H1 (cell line): ENCODE measurements around the gene AIF1L. TPM values are rescaled to one million over a fixed set of nuclear protein-coding genes. Genes with fewer than 3 reads are reported as not detected.

ENCODE experiments used
- CBX5 ChIP-seq: fragments of 300-800, 300-1000 bp; sonication (generic); IDR thresholded peaks from 2 replicates; pipeline ENCODE4 v1.7.1; 2016; ENCODE audit warnings: antibody characterized with exemption, low read length, low read depth
- JUN ChIP-seq: IDR thresholded peaks from 2 replicates; pipeline ENCODE4 v1.6.1; 2011; ENCODE audit warnings: low read depth, mild to moderate bottlenecking, improper control_type of control experiment, low read length
- KDM5A ChIP-seq: fragments of 200-600 bp; IDR thresholded peaks from 2 replicates; pipeline ENCODE4 v1.7.1; 2012; ENCODE audit warnings: mild to moderate bottlenecking, low read length, inconsistent platforms, mixed read lengths
- NANOG ChIP-seq: IDR thresholded peaks from 2 replicates; pipeline ENCODE4 v1.6.1; 2011; ENCODE audit warnings: low read length, low read depth, mild to moderate bottlenecking, inconsistent platforms; ENCODE audit not compliant: insufficient read depth, poor library complexity, severe bottlenecking
- SIRT6 ChIP-seq: IDR thresholded peaks from one replicate; pipeline ENCODE4 v1.7.1; 2012; ENCODE audit warnings: low read length, inconsistent platforms
- TBP ChIP-seq: IDR thresholded peaks from 2 replicates; pipeline ENCODE4 v1.6.1; 2011; ENCODE audit warnings: low read depth, low read length, improper control_type of control experiment
- TCF12 ChIP-seq: IDR thresholded peaks from 2 replicates; pipeline ENCODE4 v1.6.1; 2011; ENCODE audit warnings: low read depth, mild to moderate bottlenecking, low read length
- polyA plus RNA-seq, 7 experiments: library from polyadenylated mRNA; depleted of rRNA in 3 of 7; stranded (reverse) in 5 of 7; unstranded in 2 of 7; fragments of >200 nt in 5 of 7; fragments of 200-250 nt in 2 of 7; gene quantifications; 1 replicate in 5 of 7; 2 replicates in 1 of 7; 4 replicates in 1 of 7; pipeline versions ENCODE4 v1.2.1 to v1.2.3, GENCODE V29; 2011 to 2013; ENCODE audit warnings: missing spikeins in 2 of 7, mixed read lengths in 2 of 7
- total RNA-seq: library from RNA; stranded (reverse); fragmentation: NEBNext Ultra II Directional; extraction: Animal tissue kit (Norgen Biotek cat#: 25700); gene quantifications from 2 replicates; pipeline ENCODE4 v1.2.1, GENCODE V29; 2021
- TF ChIP-seq, protein P1 (sequence below): fragments of 300-600 bp; sonication (generic); IDR thresholded peaks from 2 replicates; pipeline ENCODE4 v1.7.1; 2012; ENCODE audit warnings: low read length, moderate library complexity, mild to moderate bottlenecking, inconsistent platforms; ENCODE audit not compliant: insufficient replicate concordance
- TF ChIP-seq, protein P2 (sequence below): IDR thresholded peaks from 2 replicates; pipeline ENCODE4 v1.6.1; 2011; ENCODE audit warnings: low read depth, mild to moderate bottlenecking, low read length; ENCODE audit not compliant: insufficient read depth
- TF ChIP-seq, protein P3 (sequence below): IDR thresholded peaks from 2 replicates; pipeline ENCODE4 v1.6.1; 2012; ENCODE audit warnings: low read length, inconsistent platforms

AIF1L gene
- total and polyA plus RNA-seq, 2 of the 8 experiments (the other 6 are each of a cell fraction or from before 2014, with no cell fraction given) = 70.7 to 149 TPM

DNA sequence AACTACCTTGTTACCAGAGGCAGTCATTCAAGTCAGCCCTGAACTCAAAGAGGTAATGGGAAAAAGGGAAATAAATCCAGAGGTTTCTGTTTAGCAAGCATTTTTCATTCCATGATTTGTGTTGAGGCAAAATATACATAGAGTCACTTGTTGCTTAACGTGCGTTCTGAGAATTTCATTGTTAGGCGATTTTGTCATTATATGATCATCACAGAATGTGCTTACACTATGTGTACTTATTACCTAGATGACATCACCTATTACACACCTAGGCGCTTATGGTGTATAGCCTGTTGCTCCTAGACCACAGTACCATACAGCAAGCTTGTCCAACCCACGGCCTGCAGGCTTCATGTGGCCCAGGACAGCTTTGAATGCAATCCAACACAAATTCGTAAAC lies 65.3 kb downstream of the AIF1L start (continued):
- TF ChIP-seq, protein P1, sequence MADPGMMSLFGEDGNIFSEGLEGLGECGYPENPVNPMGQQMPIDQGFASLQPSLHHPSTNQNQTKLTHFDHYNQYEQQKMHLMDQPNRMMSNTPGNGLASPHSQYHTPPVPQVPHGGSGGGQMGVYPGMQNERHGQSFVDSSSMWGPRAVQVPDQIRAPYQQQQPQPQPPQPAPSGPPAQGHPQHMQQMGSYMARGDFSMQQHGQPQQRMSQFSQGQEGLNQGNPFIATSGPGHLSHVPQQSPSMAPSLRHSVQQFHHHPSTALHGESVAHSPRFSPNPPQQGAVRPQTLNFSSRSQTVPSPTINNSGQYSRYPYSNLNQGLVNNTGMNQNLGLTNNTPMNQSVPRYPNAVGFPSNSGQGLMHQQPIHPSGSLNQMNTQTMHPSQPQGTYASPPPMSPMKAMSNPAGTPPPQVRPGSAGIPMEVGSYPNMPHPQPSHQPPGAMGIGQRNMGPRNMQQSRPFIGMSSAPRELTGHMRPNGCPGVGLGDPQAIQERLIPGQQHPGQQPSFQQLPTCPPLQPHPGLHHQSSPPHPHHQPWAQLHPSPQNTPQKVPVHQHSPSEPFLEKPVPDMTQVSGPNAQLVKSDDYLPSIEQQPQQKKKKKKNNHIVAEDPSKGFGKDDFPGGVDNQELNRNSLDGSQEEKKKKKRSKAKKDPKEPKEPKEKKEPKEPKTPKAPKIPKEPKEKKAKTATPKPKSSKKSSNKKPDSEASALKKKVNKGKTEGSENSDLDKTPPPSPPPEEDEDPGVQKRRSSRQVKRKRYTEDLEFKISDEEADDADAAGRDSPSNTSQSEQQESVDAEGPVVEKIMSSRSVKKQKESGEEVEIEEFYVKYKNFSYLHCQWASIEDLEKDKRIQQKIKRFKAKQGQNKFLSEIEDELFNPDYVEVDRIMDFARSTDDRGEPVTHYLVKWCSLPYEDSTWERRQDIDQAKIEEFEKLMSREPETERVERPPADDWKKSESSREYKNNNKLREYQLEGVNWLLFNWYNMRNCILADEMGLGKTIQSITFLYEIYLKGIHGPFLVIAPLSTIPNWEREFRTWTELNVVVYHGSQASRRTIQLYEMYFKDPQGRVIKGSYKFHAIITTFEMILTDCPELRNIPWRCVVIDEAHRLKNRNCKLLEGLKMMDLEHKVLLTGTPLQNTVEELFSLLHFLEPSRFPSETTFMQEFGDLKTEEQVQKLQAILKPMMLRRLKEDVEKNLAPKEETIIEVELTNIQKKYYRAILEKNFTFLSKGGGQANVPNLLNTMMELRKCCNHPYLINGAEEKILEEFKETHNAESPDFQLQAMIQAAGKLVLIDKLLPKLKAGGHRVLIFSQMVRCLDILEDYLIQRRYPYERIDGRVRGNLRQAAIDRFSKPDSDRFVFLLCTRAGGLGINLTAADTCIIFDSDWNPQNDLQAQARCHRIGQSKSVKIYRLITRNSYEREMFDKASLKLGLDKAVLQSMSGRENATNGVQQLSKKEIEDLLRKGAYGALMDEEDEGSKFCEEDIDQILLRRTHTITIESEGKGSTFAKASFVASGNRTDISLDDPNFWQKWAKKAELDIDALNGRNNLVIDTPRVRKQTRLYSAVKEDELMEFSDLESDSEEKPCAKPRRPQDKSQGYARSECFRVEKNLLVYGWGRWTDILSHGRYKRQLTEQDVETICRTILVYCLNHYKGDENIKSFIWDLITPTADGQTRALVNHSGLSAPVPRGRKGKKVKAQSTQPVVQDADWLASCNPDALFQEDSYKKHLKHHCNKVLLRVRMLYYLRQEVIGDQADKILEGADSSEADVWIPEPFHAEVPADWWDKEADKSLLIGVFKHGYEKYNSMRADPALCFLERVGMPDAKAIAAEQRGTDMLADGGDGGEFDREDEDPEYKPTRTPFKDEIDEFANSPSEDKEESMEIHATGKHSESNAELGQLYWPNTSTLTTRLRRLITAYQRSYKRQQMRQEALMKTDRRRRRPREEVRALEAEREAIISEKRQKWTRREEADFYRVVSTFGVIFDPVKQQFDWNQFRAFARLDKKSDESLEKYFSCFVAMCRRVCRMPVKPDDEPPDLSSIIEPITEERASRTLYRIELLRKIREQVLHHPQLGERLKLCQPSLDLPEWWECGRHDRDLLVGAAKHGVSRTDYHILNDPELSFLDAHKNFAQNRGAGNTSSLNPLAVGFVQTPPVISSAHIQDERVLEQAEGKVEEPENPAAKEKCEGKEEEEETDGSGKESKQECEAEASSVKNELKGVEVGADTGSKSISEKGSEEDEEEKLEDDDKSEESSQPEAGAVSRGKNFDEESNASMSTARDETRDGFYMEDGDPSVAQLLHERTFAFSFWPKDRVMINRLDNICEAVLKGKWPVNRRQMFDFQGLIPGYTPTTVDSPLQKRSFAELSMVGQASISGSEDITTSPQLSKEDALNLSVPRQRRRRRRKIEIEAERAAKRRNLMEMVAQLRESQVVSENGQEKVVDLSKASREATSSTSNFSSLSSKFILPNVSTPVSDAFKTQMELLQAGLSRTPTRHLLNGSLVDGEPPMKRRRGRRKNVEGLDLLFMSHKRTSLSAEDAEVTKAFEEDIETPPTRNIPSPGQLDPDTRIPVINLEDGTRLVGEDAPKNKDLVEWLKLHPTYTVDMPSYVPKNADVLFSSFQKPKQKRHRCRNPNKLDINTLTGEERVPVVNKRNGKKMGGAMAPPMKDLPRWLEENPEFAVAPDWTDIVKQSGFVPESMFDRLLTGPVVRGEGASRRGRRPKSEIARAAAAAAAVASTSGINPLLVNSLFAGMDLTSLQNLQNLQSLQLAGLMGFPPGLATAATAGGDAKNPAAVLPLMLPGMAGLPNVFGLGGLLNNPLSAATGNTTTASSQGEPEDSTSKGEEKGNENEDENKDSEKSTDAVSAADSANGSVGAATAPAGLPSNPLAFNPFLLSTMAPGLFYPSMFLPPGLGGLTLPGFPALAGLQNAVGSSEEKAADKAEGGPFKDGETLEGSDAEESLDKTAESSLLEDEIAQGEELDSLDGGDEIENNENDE = no peak
- TF ChIP-seq JUN = no peak
- TF ChIP-seq KDM5A = no peak
- TF ChIP-seq SIRT6 = no peak
- no peak for TF ChIP-seq TCF12
- TF ChIP-seq CBX5 = no peak
- no peak for TF ChIP-seq TBP
- TF ChIP-seq, protein P2, sequence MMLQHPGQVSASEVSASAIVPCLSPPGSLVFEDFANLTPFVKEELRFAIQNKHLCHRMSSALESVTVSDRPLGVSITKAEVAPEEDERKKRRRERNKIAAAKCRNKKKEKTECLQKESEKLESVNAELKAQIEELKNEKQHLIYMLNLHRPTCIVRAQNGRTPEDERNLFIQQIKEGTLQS = no peak
- TF ChIP-seq, protein P3, sequence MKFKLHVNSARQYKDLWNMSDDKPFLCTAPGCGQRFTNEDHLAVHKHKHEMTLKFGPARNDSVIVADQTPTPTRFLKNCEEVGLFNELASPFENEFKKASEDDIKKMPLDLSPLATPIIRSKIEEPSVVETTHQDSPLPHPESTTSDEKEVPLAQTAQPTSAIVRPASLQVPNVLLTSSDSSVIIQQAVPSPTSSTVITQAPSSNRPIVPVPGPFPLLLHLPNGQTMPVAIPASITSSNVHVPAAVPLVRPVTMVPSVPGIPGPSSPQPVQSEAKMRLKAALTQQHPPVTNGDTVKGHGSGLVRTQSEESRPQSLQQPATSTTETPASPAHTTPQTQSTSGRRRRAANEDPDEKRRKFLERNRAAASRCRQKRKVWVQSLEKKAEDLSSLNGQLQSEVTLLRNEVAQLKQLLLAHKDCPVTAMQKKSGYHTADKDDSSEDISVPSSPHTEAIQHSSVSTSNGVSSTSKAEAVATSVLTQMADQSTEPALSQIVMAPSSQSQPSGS = no peak
- no peak for TF ChIP-seq NANOG
